ENCODE results near the gene CCDC138.

CCDC138 gene

DNA sequence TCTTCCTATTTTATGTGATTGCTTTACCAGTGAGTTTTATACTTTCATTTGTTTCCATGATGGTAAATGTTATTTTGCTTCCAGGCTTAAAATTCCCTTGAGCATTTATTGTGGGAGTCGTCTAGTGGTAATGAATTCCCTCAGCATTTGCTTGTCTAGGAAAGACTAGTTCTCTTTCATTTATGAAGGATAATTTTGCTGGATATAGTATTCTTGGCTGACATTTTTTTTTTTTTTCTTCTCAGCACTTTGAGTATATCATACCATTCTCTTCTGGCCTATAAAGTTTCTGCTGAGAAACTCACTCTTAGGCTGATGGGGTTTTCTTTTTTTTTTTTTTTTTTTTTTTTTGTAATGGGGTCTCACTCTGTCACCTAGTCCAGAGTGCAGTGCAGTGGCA is 103.3 kb downstream of the CCDC138 start:
- no peak overlapping the region for H3K4me3 Mint-ChIP-seq
- H3K27ac Mint-ChIP-seq: no peak overlapping the region
- H3K36me3 Mint-ChIP-seq (ENCODE audit: insufficient read depth): no peaks in the 10 kb centered on the region
- no peak for ATAC-seq (replicated peaks)
- DNase-seq: no peak
- peaks cover 9 to 18% of the 10 kb centered on the region in 2 donors for H3K9me3 Mint-ChIP-seq
- H3K27me3 Mint-ChIP-seq: peaks cover 0 to 6% of the 10 kb centered on the region in 2 donors
- H3K4me1 Mint-ChIP-seq (ENCODE audit: low read depth in 2 of 2): no peaks in the 10 kb centered on the region

DNA sequence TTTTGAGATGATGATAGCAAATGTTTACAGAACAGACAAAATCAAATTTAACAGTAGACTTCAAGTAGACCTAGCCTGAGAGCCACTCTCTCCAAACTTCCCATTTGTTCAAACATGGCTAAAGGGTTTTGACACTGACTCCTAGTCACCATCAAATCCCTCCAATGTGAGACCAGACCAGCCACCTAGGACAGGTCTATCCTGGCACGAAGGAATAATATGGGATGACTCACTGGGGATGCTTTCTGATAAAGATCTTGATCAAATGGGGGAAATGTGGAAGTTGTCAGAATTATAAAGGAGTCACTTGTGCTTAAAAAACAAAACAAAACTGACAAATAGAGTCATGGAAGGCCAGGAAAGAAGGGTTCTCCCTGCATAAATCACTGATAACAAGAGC is 106.7 kb downstream of the CCDC138 start:
- no peaks in the 10 kb centered on the region for H3K36me3 Mint-ChIP-seq (ENCODE audit: insufficient read depth)
- peaks cover 9 to 18% of the 10 kb centered on the region in 2 donors for H3K9me3 Mint-ChIP-seq
- DNase-seq: no peak
- peaks cover 2 to 24% of the 10 kb centered on the region in 2 donors for H3K27me3 Mint-ChIP-seq
- no peak for ATAC-seq (replicated peaks)
- H3K4me1 Mint-ChIP-seq (ENCODE audit: low read depth in 2 of 2): no peaks in the 10 kb centered on the region
- H3K4me3 Mint-ChIP-seq: no peak overlapping the region
- no peak overlapping the region for H3K27ac Mint-ChIP-seq

DNA sequence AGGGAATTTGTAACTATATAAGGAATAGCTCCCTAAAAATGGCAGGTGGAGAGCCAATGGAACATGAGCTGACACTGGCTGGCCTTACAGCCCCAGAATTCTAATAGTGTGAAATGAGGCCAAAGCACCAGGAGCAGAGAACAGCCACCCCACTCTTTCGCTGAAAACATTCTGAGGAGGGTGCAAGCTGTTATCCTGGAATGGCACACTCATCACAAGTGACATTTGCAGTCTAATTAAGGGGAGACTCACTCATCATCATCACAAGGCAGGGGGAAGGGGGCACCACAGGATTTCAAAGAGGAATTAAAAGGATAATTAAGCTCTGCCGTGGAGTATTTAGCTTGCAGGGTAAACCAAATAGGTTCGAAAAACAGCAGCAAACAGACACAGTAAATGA is 108.2 kb downstream of the CCDC138 start:
- peaks cover 8 to 13% of the 10 kb centered on the region in 2 donors for H3K9me3 Mint-ChIP-seq
- H3K4me3 Mint-ChIP-seq: no peak overlapping the region
- no peak overlapping the region for H3K27ac Mint-ChIP-seq
- peaks cover 10 to 33% of the 10 kb centered on the region in 2 donors for H3K27me3 Mint-ChIP-seq
- no peaks in the 10 kb centered on the region for H3K36me3 Mint-ChIP-seq (ENCODE audit: insufficient read depth)
- no peaks in the 10 kb centered on the region for H3K4me1 Mint-ChIP-seq (ENCODE audit: low read depth in 2 of 2)
- DNase-seq: no peak
- ATAC-seq (replicated peaks): no peak

DNA sequence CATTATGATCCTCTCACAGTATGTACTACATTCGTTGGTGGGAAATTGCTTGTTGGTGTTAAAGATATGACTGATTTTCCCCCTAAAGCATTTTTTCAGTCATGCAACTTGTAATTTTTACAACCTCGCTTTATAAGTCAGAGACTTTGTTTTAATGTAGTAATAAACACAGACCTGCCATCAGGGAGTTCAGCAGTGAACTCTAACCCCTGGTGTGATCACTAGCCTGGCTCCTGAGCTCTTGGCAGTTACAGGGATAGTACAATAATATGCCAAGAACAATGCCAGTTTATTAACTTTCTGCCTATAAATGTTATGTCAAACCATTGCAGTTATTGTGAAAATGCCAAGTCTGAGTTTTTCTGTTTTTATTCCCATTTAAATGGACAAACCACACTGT is 108.6 kb downstream of the CCDC138 start:
- H3K9me3 Mint-ChIP-seq: peaks cover 8 to 10% of the 10 kb centered on the region in 2 donors
- H3K36me3 Mint-ChIP-seq (ENCODE audit: insufficient read depth): no peaks in the 10 kb centered on the region
- no peak overlapping the region for H3K27ac Mint-ChIP-seq
- no peak overlapping the region for H3K4me3 Mint-ChIP-seq
- DNase-seq (no peak), ATAC-seq (replicated peaks) (no peak)
- peaks cover 10 to 35% of the 10 kb centered on the region in 2 donors for H3K27me3 Mint-ChIP-seq
- H3K4me1 Mint-ChIP-seq (ENCODE audit: low read depth in 2 of 2): no peaks in the 10 kb centered on the region

DNA sequence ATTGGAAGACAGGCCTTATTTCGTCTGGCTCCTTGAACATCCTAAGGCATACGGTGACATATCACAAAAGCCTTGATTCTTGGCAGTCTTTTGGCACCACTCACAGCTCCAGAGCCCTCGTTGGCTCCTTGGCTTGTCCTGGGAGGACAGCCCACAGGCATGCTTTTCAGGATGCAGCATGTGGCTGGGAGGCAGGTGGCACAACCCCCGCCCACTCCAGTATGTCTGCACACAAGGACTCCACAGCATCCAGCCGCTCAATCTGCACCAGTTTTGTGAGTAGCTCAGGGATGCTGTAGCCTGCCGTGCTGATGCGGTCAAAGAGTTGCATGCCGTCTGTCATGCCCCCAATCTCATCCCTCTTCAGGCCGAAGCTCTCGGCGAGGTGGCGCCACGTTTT is 110.2 kb downstream of the CCDC138 start:
- ATAC-seq (replicated peaks): no peak
- Mint-ChIP-seq H3K4me1 (ENCODE audit: low read depth in 2 of 2) (no peaks in the 10 kb centered on the region), H3K27me3 (peaks cover 10 to 35% of the 10 kb centered on the region in 2 donors), H3K9me3 (peaks cover 0 to 3% of the 10 kb centered on the region in 2 donors), H3K27ac (no peak overlapping the region), H3K4me3 (no peak overlapping the region), H3K36me3 (ENCODE audit: insufficient read depth) (no peaks in the 10 kb centered on the region)
- no peak for DNase-seq

DNA sequence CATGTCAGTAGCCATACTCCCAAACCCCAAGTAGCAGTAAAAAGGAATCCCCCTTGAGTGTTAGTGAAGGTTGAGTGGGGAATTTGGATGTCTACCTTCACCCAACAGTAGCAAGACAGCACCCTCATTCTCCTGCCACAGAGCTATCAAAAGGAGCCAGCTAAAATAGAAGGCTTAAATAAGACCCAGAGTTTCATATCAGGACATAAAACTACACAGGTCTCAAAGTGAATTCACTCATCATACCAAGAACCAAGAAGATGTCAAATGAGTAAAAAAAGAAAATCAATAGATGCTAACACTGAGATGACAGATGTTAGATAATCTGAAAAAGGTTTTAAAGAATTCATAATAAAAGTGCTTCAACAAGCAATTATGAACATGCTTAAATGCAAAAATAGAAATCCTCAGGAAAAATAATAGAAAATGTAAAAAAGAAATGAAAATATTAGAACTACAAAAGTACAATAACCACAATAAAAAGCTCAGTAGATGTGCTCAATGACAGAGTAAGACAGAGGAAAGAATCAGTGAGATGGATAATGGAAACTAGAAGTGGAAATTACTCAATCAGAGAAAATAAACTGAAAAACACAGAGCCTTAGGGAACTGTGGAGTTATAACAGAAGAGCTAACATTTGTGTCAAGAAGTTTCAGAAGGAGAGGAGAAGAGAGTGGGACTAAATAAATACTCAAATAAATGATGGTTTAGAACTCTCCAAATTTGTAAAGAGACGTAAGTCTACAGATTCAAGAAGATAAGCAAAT is 111.9 kb downstream of the CCDC138 start:
- no peak overlapping the region for H3K4me3 Mint-ChIP-seq
- H3K4me1 Mint-ChIP-seq (ENCODE audit: low read depth in 2 of 2): no peaks in the 10 kb centered on the region
- ATAC-seq (replicated peaks) (no peak), DNase-seq (no peak)
- peaks cover 0 to 3% of the 10 kb centered on the region in 2 donors for H3K9me3 Mint-ChIP-seq
- peaks cover 10 to 35% of the 10 kb centered on the region in 2 donors for H3K27me3 Mint-ChIP-seq
- H3K36me3 Mint-ChIP-seq (ENCODE audit: insufficient read depth): no peaks in the 10 kb centered on the region
- no peak overlapping the region for H3K27ac Mint-ChIP-seq

DNA sequence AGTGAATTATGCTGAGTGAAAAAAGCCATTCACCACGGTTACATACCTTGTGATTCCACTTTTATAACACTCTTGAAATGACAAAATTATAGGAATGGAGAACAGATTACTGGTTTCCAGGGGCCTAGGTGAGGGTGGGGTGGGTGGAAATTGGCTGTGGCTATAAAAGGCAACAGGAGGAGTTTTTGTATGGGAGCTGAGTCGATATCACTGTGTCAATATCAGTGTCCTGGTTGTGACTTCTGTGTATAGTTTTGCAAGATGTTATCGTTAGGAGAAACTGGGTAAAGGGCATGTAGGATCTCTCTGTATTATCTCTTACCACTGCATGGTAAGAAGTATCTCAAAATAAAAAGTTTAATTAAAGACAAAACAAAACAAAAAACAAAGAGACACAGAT is 118.1 kb downstream of the CCDC138 start:
- ATAC-seq (replicated peaks) (no peak), DNase-seq (no peak)
- Mint-ChIP-seq H3K27ac (no peak overlapping the region), H3K27me3 (peaks cover 3 to 11% of the 10 kb centered on the region in 2 donors), H3K36me3 (ENCODE audit: insufficient read depth) (no peaks in the 10 kb centered on the region), H3K9me3 (peaks cover 0 to 1% of the 10 kb centered on the region in 2 donors), H3K4me1 (ENCODE audit: low read depth in 2 of 2) (no peaks in the 10 kb centered on the region), H3K4me3 (no peak overlapping the region)

DNA sequence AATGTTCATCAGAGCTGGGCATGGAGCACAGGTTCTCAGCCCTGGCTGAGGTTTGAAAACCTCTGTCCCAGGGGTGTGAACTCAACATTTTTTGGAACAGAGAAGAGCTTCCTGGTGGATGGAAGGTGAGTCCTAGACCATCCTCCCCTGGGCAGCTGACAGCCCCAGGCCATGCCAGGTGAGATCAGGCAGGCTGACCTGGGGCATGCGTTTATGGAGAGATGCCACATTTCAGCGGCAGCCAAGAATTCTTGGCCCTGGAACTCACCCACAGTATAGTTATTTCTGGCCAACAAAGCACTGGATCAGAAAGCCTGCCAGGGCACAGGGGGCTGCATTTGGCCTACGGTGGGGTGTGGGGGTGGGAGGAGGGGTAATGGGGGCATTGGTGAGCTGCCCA is 118.6 kb downstream of the CCDC138 start:
- Mint-ChIP-seq H3K27me3 (peaks cover 0 to 11% of the 10 kb centered on the region in 2 donors), H3K27ac (no peak overlapping the region), H3K9me3 (no peaks in the 10 kb centered on the region), H3K36me3 (ENCODE audit: insufficient read depth) (no peaks in the 10 kb centered on the region), H3K4me3 (no peak overlapping the region), H3K4me1 (ENCODE audit: low read depth in 2 of 2) (no peaks in the 10 kb centered on the region)
- DNase-seq (no peak), ATAC-seq (replicated peaks) (no peak)

DNA sequence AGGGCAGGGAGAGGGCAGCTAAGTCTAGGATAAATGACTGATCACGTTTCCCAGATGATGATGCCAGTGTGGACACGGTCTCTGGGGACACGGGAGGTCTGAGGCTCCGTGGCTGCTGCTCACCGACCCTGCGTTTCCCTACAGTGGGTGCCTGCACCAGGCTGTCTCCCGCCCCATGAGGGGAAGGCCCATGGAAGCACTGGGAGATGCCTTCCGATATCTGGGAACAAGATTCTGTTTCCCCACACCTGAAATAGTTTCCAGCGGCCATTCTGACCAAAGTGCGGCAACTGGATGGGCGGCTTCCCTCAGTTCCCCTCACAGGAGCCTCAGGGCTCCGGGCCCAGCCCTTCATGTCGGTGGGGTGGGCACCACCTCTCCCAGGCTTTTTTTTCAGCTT is 119.3 kb downstream of the CCDC138 start:
- Mint-ChIP-seq H3K4me3 (no peak overlapping the region), H3K4me1 (ENCODE audit: low read depth in 2 of 2) (no peaks in the 10 kb centered on the region), H3K27me3 (peaks cover 0 to 11% of the 10 kb centered on the region in 2 donors), H3K27ac (no peak overlapping the region), H3K9me3 (no peaks in the 10 kb centered on the region), H3K36me3 (ENCODE audit: insufficient read depth) (no peaks in the 10 kb centered on the region)
- DNase-seq (no peak), ATAC-seq (replicated peaks) (no peak)

DNA sequence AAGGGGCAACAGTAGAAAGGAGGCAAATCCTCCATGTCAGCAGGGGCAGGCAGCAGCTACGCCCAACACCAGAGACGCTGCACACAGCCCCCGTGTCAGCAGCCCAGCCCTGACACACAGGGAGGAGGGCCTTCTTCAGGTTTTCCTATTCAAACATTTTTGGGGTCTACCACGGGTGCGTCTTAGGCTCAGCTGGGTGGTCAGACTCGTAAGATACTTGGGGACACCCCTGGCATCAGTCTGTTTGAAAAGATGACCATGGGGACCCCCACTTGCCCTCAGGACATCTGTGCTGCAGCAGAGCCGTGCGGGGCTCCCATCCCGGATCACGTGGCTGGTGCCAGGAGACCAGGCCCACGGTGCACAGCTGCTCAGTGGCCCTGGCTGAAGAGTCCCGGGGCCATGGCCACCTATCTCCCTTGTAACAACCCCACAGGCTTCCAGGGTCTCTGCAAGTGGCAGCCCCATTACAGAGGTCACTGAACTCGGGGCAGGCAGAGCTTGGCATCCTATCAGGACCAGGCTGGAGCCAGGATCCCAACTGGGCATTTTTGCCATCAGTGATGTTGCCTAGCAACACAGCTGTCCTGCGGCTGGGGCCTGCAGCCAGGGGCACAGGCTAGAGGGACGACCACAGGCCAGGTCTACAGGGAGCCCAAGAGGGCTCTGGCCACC is 120.0 kb downstream of the CCDC138 start:
- no peak for DNase-seq
- Mint-ChIP-seq H3K4me1 (ENCODE audit: low read depth in 2 of 2) (no peaks in the 10 kb centered on the region), H3K9me3 (no peaks in the 10 kb centered on the region), H3K27ac (no peak overlapping the region), H3K36me3 (ENCODE audit: insufficient read depth) (no peaks in the 10 kb centered on the region), H3K4me3 (no peak overlapping the region), H3K27me3 (peaks cover 6 to 12% of the 10 kb centered on the region in 2 donors)
- ATAC-seq (replicated peaks): no peak

DNA sequence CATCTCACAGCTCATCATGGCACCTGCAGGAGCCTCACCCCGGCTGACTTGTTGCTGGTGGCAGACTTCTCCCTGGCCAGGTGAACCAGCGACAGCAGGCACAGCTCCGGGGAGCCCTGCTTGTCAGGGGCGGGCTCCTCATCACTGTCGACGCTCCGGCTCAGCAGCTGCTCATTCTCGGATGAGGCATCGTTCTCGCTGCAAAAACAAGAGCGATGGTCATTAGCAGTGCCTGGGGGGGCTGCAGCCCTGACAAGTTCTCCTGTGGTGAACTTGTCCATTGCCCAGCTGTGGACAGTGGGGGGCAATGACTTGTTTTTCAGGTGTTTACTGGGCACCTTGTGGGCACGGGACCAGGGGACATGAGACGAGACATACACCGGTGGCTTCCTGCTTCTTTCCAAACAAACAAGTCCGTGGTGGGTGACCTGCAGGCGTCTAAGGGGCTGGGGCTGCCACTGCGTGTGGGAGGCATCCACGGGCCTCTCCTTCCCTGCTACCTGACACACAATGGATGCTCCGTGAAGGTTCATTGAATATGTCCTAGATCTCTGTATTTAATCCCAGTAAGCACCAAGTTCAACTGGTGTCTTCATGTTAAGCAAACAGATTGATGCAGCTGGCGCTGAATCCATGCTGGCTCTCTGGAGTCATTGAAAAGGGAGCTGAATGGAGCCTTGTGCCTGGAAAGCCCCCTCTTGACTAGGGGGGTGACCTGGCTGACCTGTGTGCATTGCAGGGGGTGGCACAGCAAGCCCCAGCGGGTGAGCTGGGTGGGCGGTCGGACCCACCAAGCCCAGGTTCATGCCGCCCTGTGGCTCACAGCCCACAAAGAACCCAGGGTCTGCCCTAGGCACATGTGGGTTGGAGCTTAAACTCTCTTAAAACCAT is 121.5 kb downstream of the CCDC138 start:
- Mint-ChIP-seq H3K27ac (no peak overlapping the region), H3K36me3 (ENCODE audit: insufficient read depth) (no peaks in the 10 kb centered on the region), H3K9me3 (no peaks in the 10 kb centered on the region), H3K4me3 (no peak overlapping the region), H3K27me3 (peaks cover 9 to 17% of the 10 kb centered on the region in 2 donors), H3K4me1 (ENCODE audit: low read depth in 2 of 2) (no peaks in the 10 kb centered on the region)
- no peak for DNase-seq
- no peak for ATAC-seq (replicated peaks)

DNA sequence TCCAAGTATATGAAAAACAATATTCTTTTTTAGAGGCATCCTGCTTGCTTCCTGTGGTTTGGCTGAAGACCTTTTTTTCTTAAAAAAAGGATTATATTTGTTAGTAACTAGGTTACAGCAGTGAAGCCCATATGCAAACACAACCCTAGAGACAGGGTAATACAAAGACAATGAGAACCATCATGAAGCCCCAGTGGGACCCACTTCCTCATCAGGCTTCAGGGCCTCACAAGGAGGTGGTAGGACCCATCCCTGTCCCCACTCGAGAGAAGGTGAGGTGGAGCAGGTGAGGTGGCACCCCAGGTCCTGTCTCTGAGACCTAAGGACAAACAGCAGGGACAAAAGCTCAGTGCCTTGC is 122.1 kb downstream of the CCDC138 start:
- DNase-seq (no peak), ATAC-seq (replicated peaks) (no peak)
- Mint-ChIP-seq H3K27me3 (peaks cover 9 to 17% of the 10 kb centered on the region in 2 donors), H3K9me3 (no peaks in the 10 kb centered on the region), H3K4me1 (ENCODE audit: low read depth in 2 of 2) (no peaks in the 10 kb centered on the region), H3K4me3 (no peak overlapping the region), H3K36me3 (ENCODE audit: insufficient read depth) (no peaks in the 10 kb centered on the region), H3K27ac (no peak overlapping the region)

DNA sequence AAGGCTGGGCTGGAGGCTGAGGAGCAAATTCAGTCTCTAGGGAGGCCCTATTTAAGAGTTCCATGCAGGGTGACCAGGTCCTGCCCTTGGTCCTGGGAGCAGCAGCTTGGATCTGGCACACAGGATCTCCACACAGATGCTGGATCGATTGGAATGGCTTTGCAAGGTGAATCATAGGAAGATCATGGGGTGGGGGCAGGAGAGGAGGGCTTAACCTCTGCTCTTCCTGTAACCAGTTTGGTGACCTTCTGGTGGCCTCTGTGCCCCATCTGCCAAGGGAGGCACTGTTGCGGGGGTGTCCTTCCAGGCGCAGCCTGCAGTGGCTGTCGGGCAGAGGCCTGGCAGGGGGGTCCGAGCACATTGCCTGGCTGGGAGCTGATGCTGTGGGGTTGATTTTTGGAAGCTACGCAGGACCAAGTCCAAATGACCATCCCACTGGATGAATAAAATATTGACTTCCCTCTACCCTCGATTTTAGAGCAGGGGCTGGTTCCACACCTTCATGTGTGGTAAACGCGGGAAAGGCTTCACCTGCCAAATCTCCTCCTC is 122.8 kb downstream of the CCDC138 start:
- DNase-seq (no peak), ATAC-seq (replicated peaks) (no peak)
- Mint-ChIP-seq H3K27me3 (peaks cover 9 to 17% of the 10 kb centered on the region in 2 donors), H3K36me3 (ENCODE audit: insufficient read depth) (no peaks in the 10 kb centered on the region), H3K4me3 (no peak overlapping the region), H3K27ac (no peak overlapping the region), H3K4me1 (ENCODE audit: low read depth in 2 of 2) (no peaks in the 10 kb centered on the region), H3K9me3 (no peaks in the 10 kb centered on the region)
